HepG2 (cell line): ENCODE results near the gene ATM. TPM values are rescaled to one million over a fixed set of nuclear protein-coding genes. Genes with fewer than 3 reads are reported as not detected.

Experiments used
- FOSL2 ChIP-seq: sonication (generic); formaldehyde crosslinking; IDR thresholded peaks from 2 replicates; pipeline ENCODE4 v1.4.0; 2020; ENCODE audit warnings: missing genetic modification reagents
- GATA4 ChIP-seq: sonication (generic); IDR thresholded peaks from 2 replicates; pipeline ENCODE4 v1.6.1; 2016; ENCODE audit warnings: antibody characterized with exemption, low read depth, borderline replicate concordance
- IRF2 ChIP-seq: IDR thresholded peaks from 2 replicates; pipeline ENCODE4 v1.6.1; 2018; ENCODE audit warnings: missing genetic modification reagents, missing compliant biosample characterization
- MED8 ChIP-seq: sonication (generic); formaldehyde crosslinking; IDR thresholded peaks from 2 replicates; pipeline ENCODE4 v1.8.1; 2023; ENCODE audit warnings: mild to moderate bottlenecking, missing genetic modification reagents; ENCODE audit not compliant: insufficient replicate concordance
- NFYC ChIP-seq: IDR thresholded peaks from 2 replicates; pipeline ENCODE4 v1.6.1; 2016; ENCODE audit warnings: missing genetic modification reagents, missing compliant biosample characterization
- TARDBP ChIP-seq: sonication (generic); formaldehyde crosslinking; IDR thresholded peaks from 2 replicates; pipeline ENCODE4 v1.8.0; 2022; ENCODE audit warnings: mild to moderate bottlenecking, missing genetic modification reagents
- TCF12 ChIP-seq, 2 experiments: fragments of 450-650 bp in 1 of 2; sonication (generic) in 1 of 2; formaldehyde crosslinking in 1 of 2; IDR thresholded peaks; 2 replicates each; pipeline versions ENCODE4 v1.6.1 to v1.8.0; 2017 to 2022; ENCODE audit warnings: antibody characterized with exemption in 1 of 2, mild to moderate bottlenecking in 1 of 2, missing genetic modification reagents in 1 of 2, moderate library complexity in 1 of 2
- TEAD3 ChIP-seq: optimal IDR thresholded peaks from 2 replicates; pipeline ENCODE3; 2016; ENCODE audit warnings: borderline replicate concordance
- WIZ ChIP-seq: sonication (generic); formaldehyde crosslinking; IDR thresholded peaks from 2 replicates; pipeline ENCODE4 v1.5.1; 2020; ENCODE audit warnings: mild to moderate bottlenecking, missing genetic modification reagents
- YY1 ChIP-seq: IDR thresholded peaks from 2 replicates; pipeline ENCODE4 v1.6.1; 2011; ENCODE audit warnings: low read length, low read depth, moderate library complexity, mild to moderate bottlenecking; ENCODE audit not compliant: insufficient read depth, insufficient replicate concordance
- ZBTB21 ChIP-seq: sonication (generic); formaldehyde crosslinking; IDR thresholded peaks from 2 replicates; pipeline ENCODE4 v1.4.0; 2020; ENCODE audit warnings: missing genetic modification reagents
- ZC3H13 ChIP-seq: sonication (generic); formaldehyde crosslinking; IDR thresholded peaks from 2 replicates; pipeline ENCODE4 v1.8.1; 2023; ENCODE audit warnings: mild to moderate bottlenecking, missing genetic modification reagents, moderate library complexity
- ZNF3 ChIP-seq: IDR thresholded peaks from 2 replicates; pipeline ENCODE4 v1.7.0; 2017; ENCODE audit warnings: inconsistent platforms
- ZNF446 ChIP-seq: sonication (generic); formaldehyde crosslinking; IDR thresholded peaks from 2 replicates; pipeline ENCODE4 v1.5.0; 2020; ENCODE audit warnings: mild to moderate bottlenecking, missing genetic modification reagents
- ZNF501 ChIP-seq: sonication (generic); formaldehyde crosslinking; IDR thresholded peaks from 2 replicates; pipeline ENCODE4 v1.5.1; 2020; ENCODE audit warnings: mild to moderate bottlenecking, moderate library complexity, missing genetic modification reagents
- polyA plus RNA-seq, 8 experiments: library from polyadenylated mRNA; depleted of rRNA in 3 of 8; stranded (reverse) in 7 of 8; unstranded in 1 of 8; fragments of >200 nt; fragmentation: Illumina TruSeq in 4 of 8; extraction: Trizol in 4 of 8; gene quantifications; 2 replicates each; pipeline versions ENCODE4 v1.2.1 to v1.2.3, GENCODE V29; 2011 to 2016; ENCODE audit warnings: low read depth in 4 of 8, missing spikeins in 1 of 8, mixed read lengths in 1 of 8; ENCODE audit not compliant: insufficient read depth in 1 of 8
- total RNA-seq, 5 experiments: library from RNA; depleted of rRNA; stranded (reverse); fragments of >200 nt; fragmentation: Illumina TruSeq; extraction: Trizol; gene quantifications; 2 replicates each; pipeline ENCODE4 v1.2.3, GENCODE V29; 2016; ENCODE audit warnings: low read depth in 1 of 5
- TF ChIP-seq, protein P1 (sequence below): sonication (generic); formaldehyde crosslinking; IDR thresholded peaks from 2 replicates; pipeline ENCODE4 v1.5.1; 2020; ENCODE audit warnings: mild to moderate bottlenecking, moderate library complexity, missing genetic modification reagents
- TF ChIP-seq, protein P2 (sequence below): sonication (generic); formaldehyde crosslinking; IDR thresholded peaks from 2 replicates; pipeline ENCODE4 v1.5.0; 2020; ENCODE audit warnings: mild to moderate bottlenecking, missing genetic modification reagents, moderate library complexity
- TF ChIP-seq, protein P3 (sequence below): sonication (generic); formaldehyde crosslinking; conservative IDR thresholded peaks from 2 replicates; pipeline ENCODE4 v1.4.0; 2020; ENCODE audit warnings: mild to moderate bottlenecking, missing genetic modification reagents, moderate library complexity
- TF ChIP-seq, protein P4 (sequence below): sonication (generic); formaldehyde crosslinking; conservative IDR thresholded peaks from 2 replicates; pipeline ENCODE4 v1.4.0; 2020; ENCODE audit warnings: missing genetic modification reagents

Gene ATM
- total and polyA plus RNA-seq, 2 of the 13 experiments (the other 11 are each of a cell fraction or from before 2014, with no cell fraction given): 40.0 to 71.6 TPM

GRCh38 chr11:108222574-108223347 lies at the start of gene ATM, which contains the start of gene NPAT (continued):
- TF ChIP-seq YY1: peak; percentile 54
- TF ChIP-seq, protein P1, sequence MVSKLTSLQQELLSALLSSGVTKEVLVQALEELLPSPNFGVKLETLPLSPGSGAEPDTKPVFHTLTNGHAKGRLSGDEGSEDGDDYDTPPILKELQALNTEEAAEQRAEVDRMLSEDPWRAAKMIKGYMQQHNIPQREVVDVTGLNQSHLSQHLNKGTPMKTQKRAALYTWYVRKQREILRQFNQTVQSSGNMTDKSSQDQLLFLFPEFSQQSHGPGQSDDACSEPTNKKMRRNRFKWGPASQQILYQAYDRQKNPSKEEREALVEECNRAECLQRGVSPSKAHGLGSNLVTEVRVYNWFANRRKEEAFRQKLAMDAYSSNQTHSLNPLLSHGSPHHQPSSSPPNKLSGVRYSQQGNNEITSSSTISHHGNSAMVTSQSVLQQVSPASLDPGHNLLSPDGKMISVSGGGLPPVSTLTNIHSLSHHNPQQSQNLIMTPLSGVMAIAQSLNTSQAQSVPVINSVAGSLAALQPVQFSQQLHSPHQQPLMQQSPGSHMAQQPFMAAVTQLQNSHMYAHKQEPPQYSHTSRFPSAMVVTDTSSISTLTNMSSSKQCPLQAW (CRISPR knock-in tag): peak; percentile 57
- TF ChIP-seq, protein P2, sequence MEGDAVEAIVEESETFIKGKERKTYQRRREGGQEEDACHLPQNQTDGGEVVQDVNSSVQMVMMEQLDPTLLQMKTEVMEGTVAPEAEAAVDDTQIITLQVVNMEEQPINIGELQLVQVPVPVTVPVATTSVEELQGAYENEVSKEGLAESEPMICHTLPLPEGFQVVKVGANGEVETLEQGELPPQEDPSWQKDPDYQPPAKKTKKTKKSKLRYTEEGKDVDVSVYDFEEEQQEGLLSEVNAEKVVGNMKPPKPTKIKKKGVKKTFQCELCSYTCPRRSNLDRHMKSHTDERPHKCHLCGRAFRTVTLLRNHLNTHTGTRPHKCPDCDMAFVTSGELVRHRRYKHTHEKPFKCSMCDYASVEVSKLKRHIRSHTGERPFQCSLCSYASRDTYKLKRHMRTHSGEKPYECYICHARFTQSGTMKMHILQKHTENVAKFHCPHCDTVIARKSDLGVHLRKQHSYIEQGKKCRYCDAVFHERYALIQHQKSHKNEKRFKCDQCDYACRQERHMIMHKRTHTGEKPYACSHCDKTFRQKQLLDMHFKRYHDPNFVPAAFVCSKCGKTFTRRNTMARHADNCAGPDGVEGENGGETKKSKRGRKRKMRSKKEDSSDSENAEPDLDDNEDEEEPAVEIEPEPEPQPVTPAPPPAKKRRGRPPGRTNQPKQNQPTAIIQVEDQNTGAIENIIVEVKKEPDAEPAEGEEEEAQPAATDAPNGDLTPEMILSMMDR: peak; percentile 98
- peak; percentile 26; the same call in 1 of the 2 replicates for TF ChIP-seq ZC3H13 (CRISPR knock-in tag)
- TF ChIP-seq TEAD3 (CRISPR knock-in tag): peak; percentile 80
- TF ChIP-seq, protein P3, sequence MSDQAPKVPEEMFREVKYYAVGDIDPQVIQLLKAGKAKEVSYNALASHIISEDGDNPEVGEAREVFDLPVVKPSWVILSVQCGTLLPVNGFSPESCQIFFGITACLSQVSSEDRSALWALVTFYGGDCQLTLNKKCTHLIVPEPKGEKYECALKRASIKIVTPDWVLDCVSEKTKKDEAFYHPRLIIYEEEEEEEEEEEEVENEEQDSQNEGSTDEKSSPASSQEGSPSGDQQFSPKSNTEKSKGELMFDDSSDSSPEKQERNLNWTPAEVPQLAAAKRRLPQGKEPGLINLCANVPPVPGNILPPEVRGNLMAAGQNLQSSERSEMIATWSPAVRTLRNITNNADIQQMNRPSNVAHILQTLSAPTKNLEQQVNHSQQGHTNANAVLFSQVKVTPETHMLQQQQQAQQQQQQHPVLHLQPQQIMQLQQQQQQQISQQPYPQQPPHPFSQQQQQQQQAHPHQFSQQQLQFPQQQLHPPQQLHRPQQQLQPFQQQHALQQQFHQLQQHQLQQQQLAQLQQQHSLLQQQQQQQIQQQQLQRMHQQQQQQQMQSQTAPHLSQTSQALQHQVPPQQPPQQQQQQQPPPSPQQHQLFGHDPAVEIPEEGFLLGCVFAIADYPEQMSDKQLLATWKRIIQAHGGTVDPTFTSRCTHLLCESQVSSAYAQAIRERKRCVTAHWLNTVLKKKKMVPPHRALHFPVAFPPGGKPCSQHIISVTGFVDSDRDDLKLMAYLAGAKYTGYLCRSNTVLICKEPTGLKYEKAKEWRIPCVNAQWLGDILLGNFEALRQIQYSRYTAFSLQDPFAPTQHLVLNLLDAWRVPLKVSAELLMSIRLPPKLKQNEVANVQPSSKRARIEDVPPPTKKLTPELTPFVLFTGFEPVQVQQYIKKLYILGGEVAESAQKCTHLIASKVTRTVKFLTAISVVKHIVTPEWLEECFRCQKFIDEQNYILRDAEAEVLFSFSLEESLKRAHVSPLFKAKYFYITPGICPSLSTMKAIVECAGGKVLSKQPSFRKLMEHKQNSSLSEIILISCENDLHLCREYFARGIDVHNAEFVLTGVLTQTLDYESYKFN: peak; percentile 47; the same call in 1 of the 2 replicates
- TF ChIP-seq TCF12 (IDR thresholded peaks at IDR 0.05): no peak
- TF ChIP-seq TCF12 (CRISPR knock-in tag; IDR thresholded peaks at IDR 0.05): 0 out of 2 replicates have a peak, but pooled peaks have one; percentile 16
- TF ChIP-seq, protein P4, sequence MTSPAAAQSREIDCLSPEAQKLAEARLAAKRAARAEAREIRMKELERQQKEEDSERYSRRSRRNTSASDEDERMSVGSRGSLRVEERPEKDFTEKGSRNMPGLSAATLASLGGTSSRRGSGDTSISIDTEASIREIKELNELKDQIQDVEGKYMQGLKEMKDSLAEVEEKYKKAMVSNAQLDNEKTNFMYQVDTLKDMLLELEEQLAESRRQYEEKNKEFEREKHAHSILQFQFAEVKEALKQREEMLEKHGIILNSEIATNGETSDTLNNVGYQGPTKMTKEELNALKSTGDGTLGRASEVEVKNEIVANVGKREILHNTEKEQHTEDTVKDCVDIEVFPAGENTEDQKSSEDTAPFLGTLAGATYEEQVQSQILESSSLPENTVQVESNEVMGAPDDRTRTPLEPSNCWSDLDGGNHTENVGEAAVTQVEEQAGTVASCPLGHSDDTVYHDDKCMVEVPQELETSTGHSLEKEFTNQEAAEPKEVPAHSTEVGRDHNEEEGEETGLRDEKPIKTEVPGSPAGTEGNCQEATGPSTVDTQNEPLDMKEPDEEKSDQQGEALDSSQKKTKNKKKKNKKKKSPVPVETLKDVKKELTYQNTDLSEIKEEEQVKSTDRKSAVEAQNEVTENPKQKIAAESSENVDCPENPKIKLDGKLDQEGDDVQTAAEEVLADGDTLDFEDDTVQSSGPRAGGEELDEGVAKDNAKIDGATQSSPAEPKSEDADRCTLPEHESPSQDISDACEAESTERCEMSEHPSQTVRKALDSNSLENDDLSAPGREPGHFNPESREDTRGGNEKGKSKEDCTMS (CRISPR knock-in tag): no peak
- peak; percentile 84 for TF ChIP-seq NFYC (CRISPR knock-in tag)
- 0 out of 2 replicates have a peak, but pooled peaks have one; percentile 54 for TF ChIP-seq GATA4
- TF ChIP-seq WIZ (CRISPR knock-in tag): peak; percentile 65; the same call in 1 of the 2 replicates
- TF ChIP-seq TARDBP (CRISPR knock-in tag): peak; percentile 67
- peak; percentile 56; the same call in 1 of the 2 replicates for TF ChIP-seq FOSL2
- peak; percentile 92 for TF ChIP-seq IRF2 (CRISPR knock-in tag)
- TF ChIP-seq MED8 (CRISPR knock-in tag): peak; percentile 40
- TF ChIP-seq ZNF3 (CRISPR knock-in tag): 0 out of 2 replicates have a peak, but pooled peaks have one; percentile 8
- TF ChIP-seq ZNF446: no peak
- no peak for TF ChIP-seq ZBTB21
- peak; percentile 33 for TF ChIP-seq ZNF501 (CRISPR knock-in tag)
